Coronary artery (tissue), 2 donors: Measurements from ENCODE around the gene RBM23.

Experiments used
- DNase-seq: peaks from one replicate; pipeline ENCODE4 v3.0.0-alpha.2; 2017; ENCODE audit warnings: low spot score
- H3K27ac ChIP-seq, 2 donors: fragments of 200-600 bp; sonication (generic); one replicate each; pipeline ENCODE4 v1.5.1; 2016 to 2019
- H3K4me3 ChIP-seq: fragments of 200-600 bp; sonication (generic); 2 replicates; pipeline ENCODE4 v1.5.1; 2016; ENCODE audit warnings: mild to moderate bottlenecking, moderate library complexity
- CTCF ChIP-seq: fragments of 200-600 bp; sonication (generic); IDR thresholded peaks from one replicate; pipeline ENCODE4 v1.5.1; 2019; ENCODE audit warnings: antibody characterized with exemption

The RBM23 gene

GRCh38 chr14:22945642-22946041 is 26.7 kb upstream of the RBM23 start:
- H3K4me3 ChIP-seq = no peak overlapping the region
- H3K27ac ChIP-seq = no peak overlapping the region
- no peak for TF ChIP-seq CTCF
- DNase-seq = no peak

GRCh38 chr14:22939684-22940083 is 20.7 kb upstream of the RBM23 start:
- TF ChIP-seq CTCF = no peak
- Histone ChIP-seq H3K27ac (no peak overlapping the region), H3K4me3 (no peak overlapping the region)
- no peak for DNase-seq

- H3K4me3 ChIP-seq = no peak overlapping the region
- H3K27ac ChIP-seq = no peak overlapping the region
- TF ChIP-seq CTCF = no peak
- DNase-seq = no peak
Observed at GRCh38 chr14:22935156-22935555, 16.2 kb upstream of the RBM23 start.

GRCh38 chr14:22932146-22932545 is 13.2 kb upstream of the RBM23 start:
- no peak overlapping the region for H3K4me3 ChIP-seq
- no peak overlapping the region for H3K27ac ChIP-seq
- DNase-seq = no peak
- no peak for TF ChIP-seq CTCF

- DNase-seq = no peak
- H3K27ac ChIP-seq = peak overlapping the region; percentile 83 to 84
- no peak for TF ChIP-seq CTCF
- peak overlapping the region; percentile 97 for H3K4me3 ChIP-seq
Observed at GRCh38 chr14:22929961-22930364, 11.0 kb upstream of the RBM23 start.

GRCh38 chr14:22929104-22929960 is 10.4 kb upstream of the RBM23 start, which contains the start of gene PRMT5:
TSS of gene PRMT5 (minus strand) at chr14:22929376. CDS start at chr14:22929361, 15 bp downstream.
- TF ChIP-seq CTCF = no peak
- Histone ChIP-seq H3K4me3 (peak within 1 kb of the TSS; percentile 97), H3K27ac (peak within 1 kb of the TSS; percentile 84 to 96)
- peak; percentile 100 for DNase-seq
